ENCODE measurements around the gene BTBD2. TPM values are rescaled to one million over a fixed set of nuclear protein-coding genes. Genes with fewer than 3 reads are reported as not detected.

The BTBD2 gene
- total and polyA plus RNA-seq, 2 experiments from 2014 or later = 126 to 155 TPM

- Histone ChIP-seq H3K4me3 (no peak overlapping the region), H3K27ac (no peak overlapping the region), H3K9me3 (ENCODE audit: low read depth) (no peaks in the 10 kb centered on the region), H3K4me1 (ENCODE audit: low read depth) (no peaks in the 10 kb centered on the region), H3K36me3 (peaks cover 38% of the 10 kb centered on the region), H3K27me3 (no peaks in the 10 kb centered on the region)
- TF ChIP-seq CTCF (IDR thresholded peaks at IDR 0.05; ENCODE audit: low read depth, low read length) = no peak
- DNase-seq (ENCODE audit: low read depth in 1 of 2, low spot score in 1 of 2) = no peak
Observed at GRCh38 chr19:1986357-1987162, 29.0 kb downstream of the BTBD2 start.

- peaks cover 35% of the 10 kb centered on the region for H3K36me3 ChIP-seq
- no peak for DNase-seq (ENCODE audit: low read depth in 1 of 2, low spot score in 1 of 2)
- no peaks in the 10 kb centered on the region for H3K9me3 ChIP-seq (ENCODE audit: low read depth)
- no peaks in the 10 kb centered on the region for H3K4me1 ChIP-seq (ENCODE audit: low read depth)
- H3K27ac ChIP-seq = peak overlapping the region; percentile 39
- no peak for TF ChIP-seq CTCF (IDR thresholded peaks at IDR 0.05; ENCODE audit: low read depth, low read length)
- no peak overlapping the region for H3K4me3 ChIP-seq
- H3K27me3 ChIP-seq = no peaks in the 10 kb centered on the region
Observed at GRCh38 chr19:1985588-1986356, 29.7 kb downstream of the BTBD2 start.

- Histone ChIP-seq H3K4me1 (ENCODE audit: low read depth) (no peaks in the 10 kb centered on the region), H3K9me3 (ENCODE audit: low read depth) (no peaks in the 10 kb centered on the region), H3K4me3 (no peak overlapping the region), H3K27me3 (no peaks in the 10 kb centered on the region), H3K36me3 (peaks cover 36% of the 10 kb centered on the region), H3K27ac (no peak overlapping the region)
- TF ChIP-seq CTCF (IDR thresholded peaks at IDR 0.05; ENCODE audit: low read depth, low read length) = no peak
- no peak for DNase-seq (ENCODE audit: low read depth in 1 of 2, low spot score in 1 of 2)
Observed at GRCh38 chr19:1984357-1984756, 31.2 kb downstream of the BTBD2 start.

- no peak for TF ChIP-seq CTCF (IDR thresholded peaks at IDR 0.05; ENCODE audit: low read depth, low read length)
- H3K9me3 ChIP-seq (ENCODE audit: low read depth) = no peaks in the 10 kb centered on the region
- H3K4me1 ChIP-seq (ENCODE audit: low read depth) = no peaks in the 10 kb centered on the region
- no peaks in the 10 kb centered on the region for H3K27me3 ChIP-seq
- no peak for DNase-seq (ENCODE audit: low read depth in 1 of 2, low spot score in 1 of 2)
- no peak overlapping the region for H3K4me3 ChIP-seq
- H3K36me3 ChIP-seq = peaks cover 24% of the 10 kb centered on the region
- no peak overlapping the region for H3K27ac ChIP-seq
Observed at GRCh38 chr19:1981253-1981652, 34.3 kb downstream of the BTBD2 start.

- TF ChIP-seq CTCF (IDR thresholded peaks at IDR 0.05; ENCODE audit: low read depth, low read length) = no peak
- DNase-seq (ENCODE audit: low read depth in 1 of 2, low spot score in 1 of 2) = no peak
- Histone ChIP-seq H3K9me3 (ENCODE audit: low read depth) (no peaks in the 10 kb centered on the region), H3K4me3 (no peak overlapping the region), H3K36me3 (peaks cover 22% of the 10 kb centered on the region), H3K27ac (no peak overlapping the region), H3K4me1 (ENCODE audit: low read depth) (no peaks in the 10 kb centered on the region), H3K27me3 (no peaks in the 10 kb centered on the region)
Observed at GRCh38 chr19:1980809-1981181, 34.7 kb downstream of the BTBD2 start.
